Peyer's patch (tissue), 4 donors: ENCODE measurements around the gene KIFC3.

Source experiments
- CTCF ChIP-seq, 6 experiments: fragments of 450-650 bp in 4 of 6; fragments of 200-600 bp in 2 of 6; sonication (generic) in 1 of 6; IDR thresholded peaks; one replicate each; pipeline ENCODE4 v1.5.1; 2017 to 2019; ENCODE audit warnings: antibody characterized with exemption in 6 of 6, mild to moderate bottlenecking in 3 of 6, moderate library complexity in 1 of 6
- POLR2A ChIP-seq, 2 donors: fragments of 450-650 bp; IDR thresholded peaks; one replicate each; pipeline ENCODE4 v1.5.1; 2017; ENCODE audit warnings: antibody characterized with exemption in 2 of 2, mild to moderate bottlenecking in 2 of 2, moderate library complexity in 2 of 2

GRCh38 chr16:57724531-57724930, 77.8 kb downstream of the KIFC3 start:
- TF ChIP-seq CTCF (IDR thresholded peaks at IDR 0.05): no peak
- no peak for TF ChIP-seq POLR2A (IDR thresholded peaks at IDR 0.05)
